Cardiac muscle cell (in vitro differentiated cells and primary cell): ENCODE data around the gene UCKL1. TPM values are rescaled to one million over a fixed set of nuclear protein-coding genes. Genes with fewer than 3 reads are reported as not detected.

ENCODE experiments used
- DNase-seq, 2 donors: peaks; one replicate each; pipeline versions ENCODE4 v3.0.0 to v3.0.0-alpha.2; 2010 to 2017; ENCODE audit warnings: low read depth in 1 of 2, low spot score in 1 of 2
- H3K27ac ChIP-seq: fragments of 200-600 bp; sonication (generic); 2 replicates; pipeline ENCODE4 v1.5.1; 2016
- H3K27me3 ChIP-seq: fragments of 200-600 bp; sonication (generic); 2 replicates; pipeline ENCODE4 v1.6.0; 2016; ENCODE audit warnings: control low read depth
- H3K36me3 ChIP-seq: fragments of 200-600 bp; sonication (generic); 2 replicates; pipeline ENCODE4 v1.5.1; 2016; ENCODE audit warnings: control low read depth
- H3K4me1 ChIP-seq: fragments of 200-600 bp; sonication (generic); 2 replicates; pipeline ENCODE4 v1.8.1; 2017; ENCODE audit warnings: low read depth, mild to moderate bottlenecking, mixed run types
- H3K4me3 ChIP-seq: fragments of 200-600 bp; sonication (generic); 2 replicates; pipeline ENCODE4 v1.5.1; 2016; ENCODE audit warnings: mild to moderate bottlenecking
- H3K9me3 ChIP-seq: fragments of 200-600 bp; sonication (generic); 2 replicates; pipeline ENCODE4 v1.5.1; 2017; ENCODE audit warnings: low read depth, mild to moderate bottlenecking, control low read depth
- polyA plus RNA-seq: library from polyadenylated mRNA; unstranded; fragments of >200 nt; fragmentation: Nextera tagmentation; extraction: Ambion mirVana; gene quantifications from 2 replicates; pipeline ENCODE4 v1.2.1, GENCODE V29; 2016
- total RNA-seq: library from RNA; depleted of rRNA; stranded (reverse); fragments of >200 nt; gene quantifications from 2 replicates; pipeline ENCODE4 v1.2.3, GENCODE V29; 2016
- TF ChIP-seq, protein P1 (sequence below): IDR thresholded peaks from 2 replicates; pipeline ENCODE4 v1.5.1; 2012; ENCODE audit warnings: low read depth, mild to moderate bottlenecking, low read length

The UCKL1 gene
- total and polyA plus RNA-seq, 2 experiments from 2014 or later: 53.5 to 84.2 TPM

DNA sequence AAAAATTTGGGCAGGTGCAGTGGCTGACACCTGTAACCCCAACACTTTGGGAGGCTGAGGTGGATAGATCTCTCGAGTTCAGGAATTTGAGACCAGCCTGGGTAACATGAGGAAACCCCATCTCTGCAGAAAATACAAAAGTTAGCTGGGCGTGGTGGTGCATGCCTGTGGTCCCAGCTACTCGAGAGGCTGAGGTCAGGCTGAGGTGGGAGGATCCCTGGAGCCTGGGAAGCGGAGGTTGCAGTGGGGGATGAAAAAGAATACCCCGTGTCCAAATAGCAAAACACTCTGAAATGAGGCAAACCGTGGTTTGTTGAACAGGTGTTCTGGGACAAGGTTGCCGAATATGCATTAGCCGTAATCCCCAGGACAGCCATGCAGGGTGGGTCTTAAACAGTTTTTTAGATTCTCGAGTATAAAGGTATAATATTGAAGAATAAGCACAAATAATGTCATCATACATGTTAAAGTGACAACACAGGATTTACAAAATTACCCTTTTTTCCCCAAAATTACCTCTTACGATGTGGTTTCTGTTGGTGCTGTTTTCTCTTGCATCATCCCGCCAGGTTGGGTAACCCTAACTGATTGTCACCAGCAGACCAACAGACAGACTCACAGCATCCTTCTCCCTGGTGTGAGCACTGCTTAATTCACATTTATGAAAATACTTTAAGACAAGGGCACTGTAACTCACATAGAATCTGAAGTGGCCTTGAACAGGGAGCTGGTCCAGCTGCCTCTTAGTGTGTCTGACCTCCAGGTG is 52.2 kb downstream of the UCKL1 start:
- no peaks in the 10 kb centered on the region for H3K27me3 ChIP-seq
- DNase-seq: no peak
- H3K4me1 ChIP-seq: peaks cover 13% of the 10 kb centered on the region
- H3K27ac ChIP-seq: no peak overlapping the region
- TF ChIP-seq, protein P1, sequence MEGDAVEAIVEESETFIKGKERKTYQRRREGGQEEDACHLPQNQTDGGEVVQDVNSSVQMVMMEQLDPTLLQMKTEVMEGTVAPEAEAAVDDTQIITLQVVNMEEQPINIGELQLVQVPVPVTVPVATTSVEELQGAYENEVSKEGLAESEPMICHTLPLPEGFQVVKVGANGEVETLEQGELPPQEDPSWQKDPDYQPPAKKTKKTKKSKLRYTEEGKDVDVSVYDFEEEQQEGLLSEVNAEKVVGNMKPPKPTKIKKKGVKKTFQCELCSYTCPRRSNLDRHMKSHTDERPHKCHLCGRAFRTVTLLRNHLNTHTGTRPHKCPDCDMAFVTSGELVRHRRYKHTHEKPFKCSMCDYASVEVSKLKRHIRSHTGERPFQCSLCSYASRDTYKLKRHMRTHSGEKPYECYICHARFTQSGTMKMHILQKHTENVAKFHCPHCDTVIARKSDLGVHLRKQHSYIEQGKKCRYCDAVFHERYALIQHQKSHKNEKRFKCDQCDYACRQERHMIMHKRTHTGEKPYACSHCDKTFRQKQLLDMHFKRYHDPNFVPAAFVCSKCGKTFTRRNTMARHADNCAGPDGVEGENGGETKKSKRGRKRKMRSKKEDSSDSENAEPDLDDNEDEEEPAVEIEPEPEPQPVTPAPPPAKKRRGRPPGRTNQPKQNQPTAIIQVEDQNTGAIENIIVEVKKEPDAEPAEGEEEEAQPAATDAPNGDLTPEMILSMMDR: no peak
- H3K36me3 ChIP-seq: no peaks in the 10 kb centered on the region
- no peak overlapping the region for H3K4me3 ChIP-seq
- H3K9me3 ChIP-seq: no peaks in the 10 kb centered on the region

DNA sequence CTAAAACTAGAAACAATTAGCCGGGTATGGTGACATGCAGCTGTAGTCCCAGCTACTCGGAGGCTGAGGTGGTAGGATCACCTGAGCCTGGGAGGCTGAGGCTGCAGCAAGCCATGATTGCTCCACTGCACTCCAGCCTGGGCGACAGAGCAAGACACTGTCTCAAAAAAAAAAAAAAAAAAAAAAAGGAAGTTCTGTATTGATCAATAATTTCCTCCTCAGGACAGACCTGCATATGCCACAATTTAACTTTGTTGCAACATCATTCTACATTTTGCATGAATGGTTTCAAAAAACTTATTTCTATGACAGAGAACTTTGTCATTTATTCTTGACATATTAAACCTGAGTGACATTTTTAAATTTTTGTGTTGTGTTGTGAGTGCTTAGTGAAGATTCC is 55.8 kb downstream of the UCKL1 start:
- DNase-seq: no peak
- Histone ChIP-seq H3K36me3 (no peaks in the 10 kb centered on the region), H3K4me1 (peaks cover 12% of the 10 kb centered on the region), H3K27ac (no peak overlapping the region), H3K9me3 (no peaks in the 10 kb centered on the region), H3K4me3 (no peak overlapping the region), H3K27me3 (no peaks in the 10 kb centered on the region)
- TF ChIP-seq, protein P1: no peak

DNA sequence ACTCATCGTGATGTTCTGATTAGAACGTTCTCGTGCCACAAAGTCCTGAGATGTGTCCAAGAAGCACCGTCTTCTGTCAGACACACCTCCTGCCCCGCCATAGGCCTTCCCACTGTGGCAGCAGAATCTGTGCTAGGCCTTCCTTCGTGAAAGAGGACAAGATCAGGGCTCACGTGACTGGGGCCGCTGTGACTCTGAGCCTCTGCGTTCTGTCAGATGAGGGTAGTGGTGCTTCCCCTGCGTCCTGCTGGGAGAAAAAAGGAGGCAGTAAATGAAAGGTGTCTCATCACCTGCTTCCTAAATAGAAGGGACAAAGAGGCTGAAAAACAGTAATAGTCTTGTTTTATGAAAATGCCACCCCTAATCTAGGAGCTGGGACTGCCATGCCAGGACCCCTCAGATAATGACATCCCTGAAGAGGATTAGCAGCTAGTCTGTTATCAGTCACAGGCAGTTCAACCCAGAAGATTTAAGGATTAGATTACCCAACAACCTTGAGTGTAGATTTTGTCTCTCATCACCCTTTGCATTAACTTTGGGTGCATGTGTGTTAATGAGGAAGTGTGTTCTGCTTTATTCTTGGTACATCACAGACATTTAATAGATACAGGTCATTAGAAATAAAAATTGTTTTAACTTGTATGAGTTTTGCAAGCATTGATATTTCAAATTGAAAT is 57.2 kb downstream of the UCKL1 start:
- Histone ChIP-seq H3K9me3 (no peaks in the 10 kb centered on the region), H3K27me3 (no peaks in the 10 kb centered on the region), H3K4me3 (no peak overlapping the region), H3K27ac (no peak overlapping the region), H3K4me1 (peaks cover 12% of the 10 kb centered on the region), H3K36me3 (no peaks in the 10 kb centered on the region)
- TF ChIP-seq, protein P1: no peak
- no peak for DNase-seq

- H3K27ac ChIP-seq: no peak overlapping the region
- no peaks in the 10 kb centered on the region for H3K9me3 ChIP-seq
- H3K27me3 ChIP-seq: no peaks in the 10 kb centered on the region
- H3K4me1 ChIP-seq: peaks cover 12% of the 10 kb centered on the region
- DNase-seq: no peak
- no peaks in the 10 kb centered on the region for H3K36me3 ChIP-seq
- TF ChIP-seq, protein P1: no peak
- no peak overlapping the region for H3K4me3 ChIP-seq
Measured at GRCh38 chr20:63897978-63898561, 58.1 kb downstream of the UCKL1 start.

DNA sequence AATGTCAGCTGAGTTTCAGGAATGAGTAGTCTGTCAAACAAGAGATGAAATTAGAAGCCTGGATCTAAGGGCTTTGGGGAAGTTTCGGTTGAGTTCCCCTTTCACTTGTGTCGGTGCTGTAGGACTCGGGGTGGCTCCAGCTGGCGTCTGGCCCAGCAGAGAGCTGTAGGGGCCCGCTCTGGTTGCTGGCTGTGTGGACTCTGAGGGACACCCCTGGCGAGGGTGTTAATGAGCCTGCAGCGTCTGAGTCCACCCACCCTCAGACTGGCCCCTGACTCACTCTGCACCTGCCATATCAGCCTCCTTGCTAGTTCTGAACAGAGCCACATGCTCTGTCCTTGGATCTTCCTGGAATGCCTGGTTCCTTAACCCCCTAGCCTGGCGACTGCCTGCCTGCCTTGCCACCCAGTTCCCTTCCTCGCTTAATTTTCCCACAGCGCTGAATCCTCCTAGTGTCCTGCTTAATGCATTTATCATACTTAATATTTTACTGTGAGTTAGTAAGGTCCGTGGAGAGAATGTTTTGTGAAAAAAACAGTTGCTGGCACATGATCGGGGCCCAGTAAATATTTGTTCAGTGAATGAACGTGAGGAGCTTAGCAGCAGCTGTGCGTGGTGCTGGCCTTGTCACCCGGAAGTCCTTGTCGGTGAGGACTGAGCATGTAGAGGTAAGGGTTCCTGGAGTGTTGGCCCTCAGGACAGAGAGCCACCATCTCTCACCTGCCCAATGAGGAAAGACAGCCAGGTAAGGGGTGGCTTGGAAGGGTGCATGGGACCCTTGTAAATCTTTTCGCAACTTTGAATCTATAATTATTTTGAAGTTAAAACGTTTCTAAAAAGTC is 59.7 kb downstream of the UCKL1 start:
- no peaks in the 10 kb centered on the region for H3K36me3 ChIP-seq
- peaks cover 12% of the 10 kb centered on the region for H3K4me1 ChIP-seq
- H3K9me3 ChIP-seq: no peaks in the 10 kb centered on the region
- peak overlapping the region; percentile 55 for H3K4me3 ChIP-seq
- DNase-seq: peak; percentile 11 to 28
- peak overlapping the region; percentile 44 for H3K27ac ChIP-seq
- TF ChIP-seq, protein P1: no peak
- H3K27me3 ChIP-seq: no peaks in the 10 kb centered on the region
